ENCODE measurements around the gene CHD9NB.
"Not testable (repeated sequence)": the region's sequence is repeated elsewhere in the genome, so short reads cannot be mapped to it uniquely, and the experiment has no call there.

The CHD9NB gene

GRCh38 chr16:53058441-53058840, 5.7 kb upstream of the CHD9NB start:
- no peak overlapping the region for H3K4me3 ChIP-seq (ENCODE audit: low read depth in 1 of 2, low read length in 2 of 2)

GRCh38 chr16:53057658-53058057, 5.0 kb upstream of the CHD9NB start:
- Histone ChIP-seq H3K36me3 (ENCODE audit: control insufficient read depth in 1 of 2, insufficient read depth in 2 of 2, low read length in 2 of 2) (no peaks in the 10 kb centered on the region), H3K27me3 (ENCODE audit: control insufficient read depth in 1 of 2, insufficient read depth in 2 of 2, low read length in 2 of 2) (no peaks in the 10 kb centered on the region), H3K9me3 (ENCODE audit: control insufficient read depth in 1 of 2, low read length in 2 of 2) (no peaks in the 10 kb centered on the region), H3K9ac (ENCODE audit: low read depth in 1 of 2, low read length in 2 of 2) (no peak overlapping the region), H3K27ac (ENCODE audit: low read depth, low read length) (no peak overlapping the region), H3K4me3 (ENCODE audit: low read depth in 1 of 2, low read length in 2 of 2) (no peak overlapping the region), H3K4me1 (ENCODE audit: control insufficient read depth in 1 of 2, insufficient read depth in 2 of 2, low read length in 2 of 2) (peaks cover 32 to 42% of the 10 kb centered on the region in 2 donors)

More at GRCh38 chr16:53058441-53058840, 5.7 kb upstream of the CHD9NB start:
- Histone ChIP-seq H3K27ac (ENCODE audit: low read depth, low read length) (no peak overlapping the region), H3K9me3 (ENCODE audit: control insufficient read depth in 1 of 2, low read length in 2 of 2) (no peaks in the 10 kb centered on the region), H3K9ac (ENCODE audit: low read depth in 1 of 2, low read length in 2 of 2) (no peak overlapping the region), H3K36me3 (ENCODE audit: control insufficient read depth in 1 of 2, insufficient read depth in 2 of 2, low read length in 2 of 2) (no peaks in the 10 kb centered on the region), H3K27me3 (ENCODE audit: control insufficient read depth in 1 of 2, insufficient read depth in 2 of 2, low read length in 2 of 2) (no peaks in the 10 kb centered on the region), H3K4me1 (ENCODE audit: control insufficient read depth in 1 of 2, insufficient read depth in 2 of 2, low read length in 2 of 2) (peaks cover 24 to 37% of the 10 kb centered on the region in 2 donors)

- Histone ChIP-seq H3K4me3 (ENCODE audit: low read depth in 1 of 2, low read length in 2 of 2) (peak overlapping the region; percentile 68 to 90), H3K36me3 (ENCODE audit: control insufficient read depth in 1 of 2, insufficient read depth in 2 of 2, low read length in 2 of 2) (no peaks in the 10 kb centered on the region), H3K9me3 (ENCODE audit: control insufficient read depth in 1 of 2, low read length in 2 of 2) (no peaks in the 10 kb centered on the region), H3K27ac (ENCODE audit: low read depth, low read length) (no peak overlapping the region), H3K9ac (ENCODE audit: low read depth in 1 of 2, low read length in 2 of 2) (no peak overlapping the region), H3K4me1 (ENCODE audit: control insufficient read depth in 1 of 2, insufficient read depth in 2 of 2, low read length in 2 of 2) (peaks cover 29 to 38% of the 10 kb centered on the region in 2 donors), H3K27me3 (ENCODE audit: control insufficient read depth in 1 of 2, insufficient read depth in 2 of 2, low read length in 2 of 2) (no peaks in the 10 kb centered on the region)
Observed at GRCh38 chr16:53056392-53056881, 3.7 kb upstream of the CHD9NB start.

GRCh38 chr16:53055541-53056391, 3.1 kb upstream of the CHD9NB start:
- Histone ChIP-seq H3K36me3 (ENCODE audit: control insufficient read depth in 1 of 2, insufficient read depth in 2 of 2, low read length in 2 of 2) (no peaks in the 10 kb centered on the region), H3K9me3 (ENCODE audit: control insufficient read depth in 1 of 2, low read length in 2 of 2) (no peaks in the 10 kb centered on the region), H3K27me3 (ENCODE audit: control insufficient read depth in 1 of 2, insufficient read depth in 2 of 2, low read length in 2 of 2) (no peaks in the 10 kb centered on the region), H3K27ac (ENCODE audit: low read depth, low read length) (peak overlapping the region; percentile 45), H3K4me3 (ENCODE audit: low read depth in 1 of 2, low read length in 2 of 2) (peak overlapping the region; percentile 68 to 90), H3K4me1 (ENCODE audit: control insufficient read depth in 1 of 2, insufficient read depth in 2 of 2, low read length in 2 of 2) (peaks cover 25 to 34% of the 10 kb centered on the region in 2 donors), H3K9ac (ENCODE audit: low read depth in 1 of 2, low read length in 2 of 2) (peak overlapping the region; percentile 63 to 74)

- Histone ChIP-seq H3K9ac (ENCODE audit: low read depth in 1 of 2, low read length in 2 of 2) (peak within 1 kb of the TSS; percentile 63 to 74), H3K4me1 (ENCODE audit: control insufficient read depth in 1 of 2, insufficient read depth in 2 of 2, low read length in 2 of 2) (peaks cover 25 to 34% of the 10 kb centered on the region in 2 donors), H3K27me3 (ENCODE audit: control insufficient read depth in 1 of 2, insufficient read depth in 2 of 2, low read length in 2 of 2) (no peaks in the 10 kb centered on the region), H3K4me3 (ENCODE audit: low read depth in 1 of 2, low read length in 2 of 2) (peak within 1 kb of the TSS; percentile 68 to 90), H3K27ac (ENCODE audit: low read depth, low read length) (peak within 1 kb of the TSS; percentile 45), H3K36me3 (ENCODE audit: control insufficient read depth in 1 of 2, insufficient read depth in 2 of 2, low read length in 2 of 2) (no peaks in the 10 kb centered on the region), H3K9me3 (ENCODE audit: control insufficient read depth in 1 of 2, low read length in 2 of 2) (no peaks in the 10 kb centered on the region)
Observed at GRCh38 chr16:53054670-53055485, 2.2 kb upstream of the CHD9NB start, which contains the start of gene CHD9. TSS of gene CHD9 (plus strand) at chr16:53054991. CDS start at chr16:53156090, 101,099 bp downstream.

- no peaks in the 10 kb centered on the region for H3K9me3 ChIP-seq (ENCODE audit: control insufficient read depth in 1 of 2, low read length in 2 of 2)
- H3K36me3 ChIP-seq (ENCODE audit: control insufficient read depth in 1 of 2, insufficient read depth in 2 of 2, low read length in 2 of 2), result no peaks in the 10 kb centered on the region
- H3K27me3 ChIP-seq (ENCODE audit: control insufficient read depth in 1 of 2, insufficient read depth in 2 of 2, low read length in 2 of 2), result no peaks in the 10 kb centered on the region
- no peak overlapping the region for H3K27ac ChIP-seq (ENCODE audit: low read depth, low read length)
- H3K4me1 ChIP-seq (ENCODE audit: control insufficient read depth in 1 of 2, insufficient read depth in 2 of 2, low read length in 2 of 2), result peaks cover 25 to 35% of the 10 kb centered on the region in 2 donors
- peak overlapping the region; percentile 44 to 63 for H3K9ac ChIP-seq (ENCODE audit: low read depth in 1 of 2, low read length in 2 of 2)
- H3K4me3 ChIP-seq (ENCODE audit: low read depth in 1 of 2, low read length in 2 of 2), result peak overlapping the region; percentile 68 to 90
Observed at GRCh38 chr16:53053967-53054669, 1.4 kb upstream of the CHD9NB start.

- not testable (repeated sequence) for H3K27me3 ChIP-seq (ENCODE audit: control insufficient read depth in 1 of 2, insufficient read depth in 2 of 2, low read length in 2 of 2); H3K36me3 ChIP-seq (ENCODE audit: control insufficient read depth in 1 of 2, insufficient read depth in 2 of 2, low read length in 2 of 2); H3K9me3 ChIP-seq (ENCODE audit: control insufficient read depth in 1 of 2, low read length in 2 of 2); H3K27ac ChIP-seq (ENCODE audit: low read depth, low read length); H3K9ac ChIP-seq (ENCODE audit: low read depth in 1 of 2, low read length in 2 of 2); H3K4me3 ChIP-seq (ENCODE audit: low read depth in 1 of 2, low read length in 2 of 2)
- H3K4me1 ChIP-seq (ENCODE audit: control insufficient read depth in 1 of 2, insufficient read depth in 2 of 2, low read length in 2 of 2), result peaks cover 25 to 37% of the 10 kb centered on the region in 2 donors
Observed at GRCh38 chr16:53051255-53051654, 1.4 kb downstream of the CHD9NB start.

GRCh38 chr16:53048139-53048915, 4.4 kb downstream of the CHD9NB start:
- no peaks in the 10 kb centered on the region for H3K36me3 ChIP-seq (ENCODE audit: control insufficient read depth in 1 of 2, insufficient read depth in 2 of 2, low read length in 2 of 2)
- H3K27ac ChIP-seq (ENCODE audit: low read depth, low read length), result no peak overlapping the region
- peaks cover 41 to 47% of the 10 kb centered on the region in 2 donors for H3K4me1 ChIP-seq (ENCODE audit: control insufficient read depth in 1 of 2, insufficient read depth in 2 of 2, low read length in 2 of 2)
- H3K4me3 ChIP-seq (ENCODE audit: low read depth in 1 of 2, low read length in 2 of 2), result no peak overlapping the region
- H3K9me3 ChIP-seq (ENCODE audit: control insufficient read depth in 1 of 2, low read length in 2 of 2), result no peaks in the 10 kb centered on the region
- no peaks in the 10 kb centered on the region for H3K27me3 ChIP-seq (ENCODE audit: control insufficient read depth in 1 of 2, insufficient read depth in 2 of 2, low read length in 2 of 2)
- H3K9ac ChIP-seq (ENCODE audit: low read depth in 1 of 2, low read length in 2 of 2), result no peak overlapping the region

- H3K27ac ChIP-seq (ENCODE audit: low read depth, low read length); H3K4me3 ChIP-seq (ENCODE audit: low read depth in 1 of 2, low read length in 2 of 2); H3K9me3 ChIP-seq (ENCODE audit: control insufficient read depth in 1 of 2, low read length in 2 of 2); H3K9ac ChIP-seq (ENCODE audit: low read depth in 1 of 2, low read length in 2 of 2); H3K36me3 ChIP-seq (ENCODE audit: control insufficient read depth in 1 of 2, insufficient read depth in 2 of 2, low read length in 2 of 2); H3K27me3 ChIP-seq (ENCODE audit: control insufficient read depth in 1 of 2, insufficient read depth in 2 of 2, low read length in 2 of 2): not testable (repeated sequence)
- H3K4me1 ChIP-seq (ENCODE audit: control insufficient read depth in 1 of 2, insufficient read depth in 2 of 2, low read length in 2 of 2), result peaks cover 41 to 44% of the 10 kb centered on the region in 2 donors
Observed at GRCh38 chr16:53047515-53047914, 5.2 kb downstream of the CHD9NB start.
